ENCODE results near the gene SEC14L6.
"Not testable (repeated sequence)": the region's sequence is repeated elsewhere in the genome, so short reads cannot be mapped to it uniquely, and the experiment has no call there.

The SEC14L6 gene

GRCh38 chr22:30546616-30547015 lies at the start of gene SEC14L6:
TSS of gene SEC14L6 (minus strand) at chr22:30546741. CDS start at chr22:30546682, 59 bp downstream.
- H3K27ac ChIP-seq, result no peak within 1 kb of the TSS
- no peaks in the 10 kb centered on the region for H3K9me3 ChIP-seq (ENCODE audit: low read depth, low read length)
- no peak for DNase-seq (ENCODE audit: low read depth, low spot score)
- no peaks in the 10 kb centered on the region for H3K36me3 ChIP-seq (ENCODE audit: insufficient read depth, low read length)
- TF ChIP-seq POLR2AphosphoS5 (IDR thresholded peaks at IDR 0.05; ENCODE audit: borderline replicate concordance, low read depth, low read length) (no peak), FOXP2 (optimal IDR thresholded peaks at IDR 0.05; ENCODE audit: control extremely low read depth, extremely low read length, insufficient read depth) (no peak), EZH2 (IDR thresholded peaks at IDR 0.05) (no peak)
- H3K4me3 ChIP-seq, result no peak within 1 kb of the TSS
- H3K9ac ChIP-seq (ENCODE audit: insufficient read length), result no peak within 1 kb of the TSS

- Histone ChIP-seq H3K9me3 (ENCODE audit: low read depth, low read length) (no peaks in the 10 kb centered on the region), H3K9ac (ENCODE audit: insufficient read length) (no peak overlapping the region), H3K27ac (no peak overlapping the region), H3K36me3 (ENCODE audit: insufficient read depth, low read length) (no peaks in the 10 kb centered on the region), H3K4me3 (no peak overlapping the region)
- TF ChIP-seq FOXP2 (optimal IDR thresholded peaks at IDR 0.05; ENCODE audit: control extremely low read depth, extremely low read length, insufficient read depth) (no peak), POLR2AphosphoS5 (IDR thresholded peaks at IDR 0.05; ENCODE audit: borderline replicate concordance, low read depth, low read length) (no peak), EZH2 (IDR thresholded peaks at IDR 0.05) (no peak)
- no peak for DNase-seq (ENCODE audit: low read depth, low spot score)
Observed at GRCh38 chr22:30596199-30596598, 49.7 kb upstream of the SEC14L6 start.

DNA sequence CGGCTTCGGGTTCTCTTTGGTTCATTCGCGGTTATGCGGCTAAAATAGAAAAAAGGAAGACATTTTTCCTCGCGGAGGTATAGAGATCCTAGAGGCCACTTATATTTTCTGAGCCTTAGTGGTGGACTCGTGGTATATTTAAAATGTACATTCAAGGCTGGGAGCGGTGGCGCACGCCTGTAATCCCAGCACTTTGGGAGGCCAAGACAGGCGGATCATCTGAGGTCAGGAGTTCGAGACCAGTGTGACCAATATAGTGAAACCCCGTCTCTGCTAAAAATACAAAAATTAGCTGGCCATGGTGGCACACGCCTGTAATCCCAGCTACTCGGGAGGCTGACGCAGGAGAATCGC lies 45.8 kb upstream of the SEC14L6 start:
- not testable (repeated sequence) for H3K9me3 ChIP-seq (ENCODE audit: low read depth, low read length); DNase-seq (ENCODE audit: low read depth, low spot score); H3K27ac ChIP-seq; H3K4me3 ChIP-seq; H3K9ac ChIP-seq (ENCODE audit: insufficient read length)
- peaks cover 30% of the 10 kb centered on the region for H3K36me3 ChIP-seq (ENCODE audit: insufficient read depth, low read length)

GRCh38 chr22:30591588-30592359 lies 45.2 kb upstream of the SEC14L6 start, which contains the start of gene PES1:
TSS of gene PES1 (minus strand) at chr22:30591910. CDS start at chr22:30591833, 77 bp downstream.
- TF ChIP-seq EZH2 (IDR thresholded peaks at IDR 0.05) (no peak), POLR2AphosphoS5 (IDR thresholded peaks at IDR 0.05; ENCODE audit: borderline replicate concordance, low read depth, low read length) (peak; percentile 74)
- Histone ChIP-seq H3K36me3 (ENCODE audit: insufficient read depth, low read length) (peaks cover 35% of the 10 kb centered on the region), H3K27ac (peak within 1 kb of the TSS; percentile 88), H3K9me3 (ENCODE audit: low read depth, low read length) (no peaks in the 10 kb centered on the region), H3K9ac (ENCODE audit: insufficient read length) (peak within 1 kb of the TSS; percentile 100), H3K4me3 (peak within 1 kb of the TSS; percentile 98)
- DNase-seq (ENCODE audit: low read depth, low spot score), result peak; percentile 97

DNA sequence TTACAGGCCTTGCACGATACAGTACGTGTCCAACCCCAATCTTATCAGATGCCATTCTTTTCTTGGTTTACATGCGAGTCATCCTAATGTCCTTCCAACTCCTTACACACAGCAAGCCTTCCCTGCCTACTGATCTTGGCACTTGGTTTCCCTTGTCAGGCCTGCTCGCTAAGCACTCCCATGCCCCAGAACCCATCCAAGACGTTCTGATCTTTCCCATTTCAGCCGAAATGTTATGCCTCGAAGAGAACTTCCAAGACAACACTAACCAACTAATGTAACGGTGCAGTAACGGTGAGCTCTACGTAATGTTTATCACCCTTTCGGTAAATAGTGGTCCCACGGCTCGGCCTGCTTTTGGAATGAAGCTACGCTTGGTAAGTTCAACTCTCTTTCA lies 44.6 kb upstream of the SEC14L6 start:
- H3K4me3 ChIP-seq, result peak overlapping the region; percentile 98
- no peak for TF ChIP-seq EZH2 (IDR thresholded peaks at IDR 0.05)
- TF ChIP-seq POLR2AphosphoS5 (IDR thresholded peaks at IDR 0.05; ENCODE audit: borderline replicate concordance, low read depth, low read length), result no peak
- H3K9me3 ChIP-seq (ENCODE audit: low read depth, low read length), result no peaks in the 10 kb centered on the region
- peaks cover 41% of the 10 kb centered on the region for H3K36me3 ChIP-seq (ENCODE audit: insufficient read depth, low read length)
- H3K9ac ChIP-seq (ENCODE audit: insufficient read length), result peak overlapping the region; percentile 100
- DNase-seq (ENCODE audit: low read depth, low spot score), result no peak
- H3K27ac ChIP-seq, result peak overlapping the region; percentile 69; the same call in 1 of the 2 replicates

DNA sequence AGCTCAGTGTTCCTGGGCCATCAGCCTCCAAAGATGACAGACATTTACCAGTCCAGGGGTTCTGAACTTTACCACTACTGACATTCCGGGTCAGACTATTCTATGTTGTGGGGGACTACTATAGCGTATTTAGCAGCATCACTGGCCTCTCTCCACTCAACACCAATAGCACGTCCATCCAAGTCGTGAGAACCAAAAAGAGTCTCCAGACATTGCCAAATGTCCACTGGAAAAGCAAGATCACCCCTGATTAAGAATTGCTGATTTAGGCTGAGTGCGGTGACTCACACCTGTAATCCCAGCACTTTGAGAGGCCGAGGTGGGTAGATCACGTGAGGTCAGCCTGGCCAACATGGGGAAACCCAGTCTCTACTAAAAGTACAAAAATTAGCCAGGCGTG lies 39.9 kb upstream of the SEC14L6 start:
- no peak for DNase-seq (ENCODE audit: low read depth, low spot score)
- peaks cover 82% of the 10 kb centered on the region for H3K36me3 ChIP-seq (ENCODE audit: insufficient read depth, low read length)
- no peak for TF ChIP-seq FOXP2 (optimal IDR thresholded peaks at IDR 0.05; ENCODE audit: control extremely low read depth, extremely low read length, insufficient read depth)
- no peak for TF ChIP-seq EZH2 (IDR thresholded peaks at IDR 0.05)
- no peak for TF ChIP-seq POLR2AphosphoS5 (IDR thresholded peaks at IDR 0.05; ENCODE audit: borderline replicate concordance, low read depth, low read length)
- no peak overlapping the region for H3K27ac ChIP-seq
- no peak overlapping the region for H3K9ac ChIP-seq (ENCODE audit: insufficient read length)
- H3K9me3 ChIP-seq (ENCODE audit: low read depth, low read length), result no peaks in the 10 kb centered on the region
- H3K4me3 ChIP-seq, result no peak overlapping the region

GRCh38 chr22:30584441-30584840 lies 37.9 kb upstream of the SEC14L6 start:
- Histone ChIP-seq H3K9me3 (ENCODE audit: low read depth, low read length) (no peaks in the 10 kb centered on the region), H3K27ac (no peak overlapping the region), H3K4me3 (no peak overlapping the region), H3K36me3 (ENCODE audit: insufficient read depth, low read length) (peaks cover 92% of the 10 kb centered on the region), H3K9ac (ENCODE audit: insufficient read length) (no peak overlapping the region)
- no peak for DNase-seq (ENCODE audit: low read depth, low spot score)
- TF ChIP-seq POLR2AphosphoS5 (IDR thresholded peaks at IDR 0.05; ENCODE audit: borderline replicate concordance, low read depth, low read length) (no peak), EZH2 (IDR thresholded peaks at IDR 0.05) (no peak), FOXP2 (optimal IDR thresholded peaks at IDR 0.05; ENCODE audit: control extremely low read depth, extremely low read length, insufficient read depth) (no peak)

GRCh38 chr22:30582788-30583545 lies 36.4 kb upstream of the SEC14L6 start:
- Histone ChIP-seq H3K9me3 (ENCODE audit: low read depth, low read length) (no peaks in the 10 kb centered on the region), H3K4me3 (no peak overlapping the region), H3K36me3 (ENCODE audit: insufficient read depth, low read length) (peaks cover 92% of the 10 kb centered on the region), H3K27ac (no peak overlapping the region), H3K9ac (ENCODE audit: insufficient read length) (no peak overlapping the region)
- no peak for TF ChIP-seq FOXP2 (optimal IDR thresholded peaks at IDR 0.05; ENCODE audit: control extremely low read depth, extremely low read length, insufficient read depth)
- no peak for TF ChIP-seq POLR2AphosphoS5 (IDR thresholded peaks at IDR 0.05; ENCODE audit: borderline replicate concordance, low read depth, low read length)
- no peak for TF ChIP-seq EZH2 (IDR thresholded peaks at IDR 0.05)
- no peak for DNase-seq (ENCODE audit: low read depth, low spot score)
